ENCODE measurements around the gene PLD5.
"Not testable (repeated sequence)": the region's sequence is repeated elsewhere in the genome, so short reads cannot be mapped to it uniquely, and the experiment has no call there.

PLD5 gene

DNA sequence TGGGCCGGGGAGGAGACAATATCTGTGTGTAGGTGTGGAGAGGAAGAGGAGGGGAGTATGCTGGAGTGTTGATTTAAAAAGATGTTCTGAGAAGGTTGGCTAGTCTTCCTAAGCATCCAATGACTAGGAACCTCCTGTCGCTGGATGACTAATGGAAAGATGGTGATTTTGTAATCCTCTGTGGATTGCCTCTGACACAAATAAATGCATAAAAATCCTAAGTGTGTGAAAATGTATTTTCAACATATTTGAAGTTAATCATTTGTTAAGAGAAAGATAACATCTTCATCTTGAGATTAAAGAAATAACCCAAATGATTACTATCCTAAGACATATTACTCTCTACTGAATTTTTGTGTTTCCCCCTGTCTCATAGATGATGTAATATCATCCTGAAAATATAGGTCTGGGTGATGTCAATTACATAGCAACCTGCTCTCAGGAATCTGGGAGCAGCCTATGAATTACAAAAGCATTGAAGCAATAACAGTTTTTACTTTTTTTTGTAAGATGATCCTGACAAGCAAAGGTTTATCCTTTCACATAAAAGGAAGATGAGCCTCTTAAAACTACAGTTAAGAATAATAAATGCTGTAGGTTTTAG is 305.1 kb downstream of the PLD5 start:
- FAIRE-seq (no peak), DNase-seq (ENCODE audit: insufficient read length, low spot score) (no peak)

DNA sequence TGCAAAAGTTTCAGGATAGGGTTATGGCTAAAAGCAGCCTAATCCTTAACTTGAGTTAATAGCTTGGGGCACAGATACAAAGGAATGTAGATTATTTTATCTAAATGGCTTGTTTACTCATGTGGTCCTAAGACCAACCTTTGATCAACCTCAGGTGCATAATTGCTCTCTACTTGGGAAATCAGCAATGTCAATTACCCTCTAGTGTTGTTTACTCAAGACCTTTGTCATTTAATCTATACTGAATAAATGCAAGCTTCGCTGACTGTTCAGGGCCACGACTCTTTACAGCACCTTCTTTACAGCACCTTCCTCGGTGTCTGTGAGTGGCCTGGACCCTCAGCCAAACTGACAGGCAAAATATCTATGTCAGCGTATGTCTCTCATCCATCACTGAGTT is 308.1 kb downstream of the PLD5 start:
- no peak for FAIRE-seq

DNA sequence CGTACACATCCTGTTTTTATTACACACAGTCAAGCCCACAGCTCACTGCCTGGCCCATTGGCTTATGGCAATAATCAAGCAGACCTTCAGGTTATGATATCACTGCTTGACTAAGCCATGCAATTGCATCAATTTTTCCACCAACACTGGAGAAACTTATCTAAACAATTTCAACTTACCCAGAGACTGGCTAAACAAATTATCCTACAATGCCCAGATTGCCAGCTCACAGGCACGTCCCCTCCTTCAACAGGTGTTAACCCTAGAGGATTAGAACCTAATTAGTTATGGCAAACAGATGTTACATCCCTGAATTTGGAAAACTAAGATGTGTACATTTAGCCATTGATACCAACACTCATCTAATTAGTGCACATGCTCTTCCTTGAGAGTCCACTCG is 310.0 kb downstream of the PLD5 start:
- FAIRE-seq; DNase-seq (ENCODE audit: insufficient read length, low spot score): not testable (repeated sequence)

More for the DNA sequence above, 308.1 kb downstream of the PLD5 start:
- no peak for DNase-seq (ENCODE audit: insufficient read length, low spot score)

GRCh38 chr1:242212961-242213360 is 311.5 kb downstream of the PLD5 start:
- FAIRE-seq; DNase-seq (ENCODE audit: insufficient read length, low spot score): not testable (repeated sequence)

DNA sequence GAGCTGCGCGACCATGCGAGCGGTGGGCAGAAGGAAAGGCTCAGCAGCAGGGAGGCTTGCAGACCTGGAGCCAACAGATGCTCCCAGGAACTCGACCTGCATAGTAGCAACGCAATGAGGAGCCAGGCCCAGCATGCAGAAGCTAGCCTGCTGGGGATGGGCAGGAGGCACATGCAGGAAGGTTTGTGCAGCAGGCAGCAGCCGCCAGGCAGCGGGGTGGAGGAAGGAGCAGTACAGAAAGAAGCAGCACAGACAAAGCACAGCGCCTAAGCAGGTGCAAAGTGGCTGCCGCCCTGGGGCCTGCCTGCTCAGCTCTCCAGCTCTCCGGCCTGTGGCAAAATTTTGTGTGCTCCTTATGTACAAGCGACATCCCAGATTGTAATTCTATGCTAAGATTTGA is 312.1 kb downstream of the PLD5 start:
- FAIRE-seq (no peak), DNase-seq (ENCODE audit: insufficient read length, low spot score) (no peak)

GRCh38 chr1:242211254-242212022 is 313.1 kb downstream of the PLD5 start:
- DNase-seq (ENCODE audit: insufficient read length, low spot score): no peak
- no peak for FAIRE-seq

DNA sequence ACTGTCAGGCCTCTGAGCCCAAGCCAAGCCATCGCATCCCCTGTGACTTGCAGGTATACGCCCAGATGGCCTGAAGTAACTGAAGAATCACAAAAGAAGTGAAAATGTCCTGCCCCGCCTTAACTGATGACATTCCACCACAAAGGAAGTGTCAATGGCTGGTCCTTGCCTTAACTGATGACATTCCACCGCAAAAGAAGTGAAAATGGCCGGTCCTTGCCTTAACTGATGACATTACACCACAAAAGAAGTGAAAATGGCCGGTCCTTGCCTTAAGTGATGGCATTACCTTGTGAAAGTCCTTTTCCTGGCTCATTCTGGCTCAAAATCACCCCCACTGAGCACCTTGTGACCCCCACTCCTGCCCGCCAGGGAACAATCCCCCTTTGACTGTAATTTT is 314.2 kb downstream of the PLD5 start:
- not testable (repeated sequence) for FAIRE-seq; DNase-seq (ENCODE audit: insufficient read length, low spot score)

- no peak for DNase-seq (ENCODE audit: insufficient read length, low spot score)
- no peak for FAIRE-seq
These were observed 315.4 kb downstream of the PLD5 start for GRCh38 chr1:242209063-242209462.

DNA sequence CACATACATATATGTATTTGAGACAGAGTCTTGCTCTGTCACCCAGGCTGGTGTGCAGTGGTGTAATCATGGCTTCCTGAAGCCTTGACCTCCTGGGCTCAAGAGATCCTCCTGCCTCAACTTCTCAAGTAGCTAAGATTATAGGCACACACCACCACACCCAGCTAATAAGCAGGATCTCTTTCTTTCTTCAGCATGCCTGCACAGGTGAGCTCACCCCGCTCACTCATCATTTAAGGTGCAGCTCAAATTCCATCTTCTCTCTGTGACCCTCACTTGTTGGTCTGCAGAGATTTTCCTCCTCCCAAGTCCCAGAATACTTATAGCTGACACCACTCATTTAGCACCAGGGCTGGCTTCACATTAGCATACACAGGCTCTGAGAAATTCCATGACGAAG is 316.5 kb downstream of the PLD5 start:
- no peak for DNase-seq (ENCODE audit: insufficient read length, low spot score)
- no peak for FAIRE-seq

GRCh38 chr1:242206994-242207393 is 317.5 kb downstream of the PLD5 start:
- no peak for DNase-seq (ENCODE audit: insufficient read length, low spot score)
- FAIRE-seq: no peak

DNA sequence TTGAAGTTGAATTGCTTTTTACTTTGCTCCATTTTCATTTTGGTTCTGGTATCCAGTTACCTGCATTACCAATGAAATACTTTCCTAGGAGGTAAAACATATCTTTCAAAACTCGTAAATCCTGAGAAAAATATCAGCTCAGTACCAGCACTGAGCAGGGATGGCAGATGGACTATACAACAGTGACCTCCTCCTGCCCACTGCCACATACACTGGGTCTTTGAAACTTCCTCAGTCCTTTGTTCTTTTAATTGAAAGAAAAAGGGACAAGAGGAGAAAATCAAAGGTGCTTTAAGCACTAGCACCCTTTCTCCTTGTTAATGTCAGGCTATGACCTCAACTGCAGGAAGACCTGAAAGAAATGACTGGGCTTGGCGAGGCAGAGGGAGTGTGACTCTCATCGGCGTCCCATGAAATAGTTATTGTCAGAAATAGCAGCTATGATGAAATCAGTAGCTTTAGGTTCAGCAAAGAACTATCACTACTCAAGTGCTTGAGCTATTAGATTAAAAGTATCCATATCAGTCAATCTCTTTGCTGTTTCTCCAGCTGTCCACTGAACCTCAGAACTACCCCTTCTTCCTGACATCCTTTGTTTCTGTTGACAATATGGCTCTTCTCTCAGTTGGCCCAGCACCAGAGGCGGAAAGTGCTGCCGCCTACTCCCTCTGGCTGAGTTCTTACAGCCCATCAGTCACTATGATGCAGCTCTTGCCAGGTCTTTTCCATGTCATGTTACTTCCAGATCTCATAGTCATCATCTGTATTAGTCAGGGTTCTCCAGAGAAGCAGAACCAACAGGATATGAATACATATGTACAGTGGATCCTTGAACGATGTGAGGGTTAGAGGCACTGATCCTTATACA is 318.6 kb downstream of the PLD5 start:
- FAIRE-seq: no peak
- no peak for DNase-seq (ENCODE audit: insufficient read length, low spot score)

DNA sequence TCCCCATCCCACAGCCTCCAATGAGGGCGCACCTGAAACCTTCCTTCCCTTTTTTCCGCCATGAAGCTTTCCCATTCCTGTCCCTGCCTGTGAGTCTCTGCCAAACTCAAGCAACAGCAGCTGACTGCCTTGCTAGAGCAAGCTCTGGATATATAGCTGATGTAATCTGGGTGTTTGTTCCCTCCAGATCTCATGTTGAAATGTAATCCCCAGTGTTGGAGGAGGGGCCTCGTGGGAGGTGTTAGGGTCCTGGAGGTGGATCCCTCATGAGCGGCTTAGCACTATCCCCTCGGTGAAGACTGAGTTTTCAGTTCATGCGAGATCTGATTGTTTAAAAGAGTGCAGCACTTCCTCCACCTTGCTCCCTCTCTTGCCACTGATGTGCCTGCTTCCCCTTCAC is 321.2 kb downstream of the PLD5 start:
- FAIRE-seq (no peak), DNase-seq (ENCODE audit: insufficient read length, low spot score) (no peak)

GRCh38 chr1:242201090-242201489 is 323.4 kb downstream of the PLD5 start:
- FAIRE-seq: no peak
- DNase-seq (ENCODE audit: insufficient read length, low spot score): no peak

- no peak for FAIRE-seq
- no peak for DNase-seq (ENCODE audit: insufficient read length, low spot score)
These were observed 324.6 kb downstream of the PLD5 start for GRCh38 chr1:242199776-242200458.

DNA sequence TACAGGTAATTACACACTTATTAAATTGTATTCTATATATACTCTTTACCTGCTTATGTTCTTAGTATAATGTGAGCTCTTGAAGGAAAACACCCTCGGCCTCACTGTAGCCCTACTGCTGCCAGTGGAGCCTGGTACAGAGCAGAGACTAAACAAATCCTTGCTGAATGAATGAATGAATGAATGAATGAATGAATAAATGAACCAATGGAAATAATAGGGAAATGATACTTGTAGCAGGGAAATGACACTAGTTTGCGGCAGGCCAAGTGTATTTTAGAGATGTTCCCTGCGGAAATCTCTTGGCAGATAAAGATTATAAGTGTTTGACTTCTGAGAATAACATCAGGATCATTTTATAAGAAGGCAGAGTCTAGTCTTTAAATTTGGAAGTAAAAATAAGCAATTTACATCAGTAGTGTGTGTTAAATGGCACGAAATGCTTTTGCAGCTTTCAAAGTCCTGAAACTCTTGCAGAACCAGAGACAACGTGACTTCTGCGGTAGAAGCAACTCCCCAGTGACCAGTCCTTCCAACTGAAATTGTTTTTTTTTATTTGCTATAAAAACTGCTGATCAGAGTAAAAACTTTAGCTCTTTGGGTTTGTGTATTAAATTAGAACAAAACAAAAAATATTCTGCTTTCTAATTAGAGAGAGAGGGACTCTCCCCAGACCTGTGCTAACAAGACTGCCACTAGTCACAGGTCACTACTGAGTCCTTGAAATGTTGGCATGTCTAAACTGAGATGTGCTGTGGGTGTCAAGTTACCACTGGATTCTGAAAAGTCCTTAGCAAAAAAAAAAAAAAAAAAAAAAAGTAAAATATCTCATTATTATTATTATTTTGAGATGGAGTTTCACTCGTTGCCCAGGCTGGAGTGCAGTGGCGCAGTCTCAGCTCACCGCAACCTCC is 326.3 kb downstream of the PLD5 start:
- no peak for FAIRE-seq

GRCh38 chr1:242196914-242197313 is 327.6 kb downstream of the PLD5 start:
- DNase-seq (ENCODE audit: insufficient read length, low spot score) (no peak), FAIRE-seq (no peak)

More for the DNA sequence above, 326.3 kb downstream of the PLD5 start:
- no peak for DNase-seq (ENCODE audit: insufficient read length, low spot score)

DNA sequence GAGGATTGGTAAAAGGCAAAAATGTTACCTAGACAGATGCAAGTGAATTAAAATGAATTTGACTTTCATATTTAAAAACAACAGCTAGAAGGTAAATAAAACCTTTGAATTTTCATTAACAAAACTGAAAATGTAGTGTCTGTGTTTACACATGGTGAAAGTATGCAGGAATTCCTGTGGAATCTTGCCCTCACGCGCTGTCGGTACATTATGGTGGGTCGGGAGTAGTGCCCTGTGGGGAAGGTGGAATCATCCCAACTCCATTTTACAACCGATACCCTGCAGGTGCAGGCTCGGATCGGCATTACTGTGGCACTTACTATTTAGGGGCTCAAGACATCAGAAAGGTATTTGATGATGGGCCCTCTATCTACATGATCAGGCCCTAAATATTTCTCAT is 328.4 kb downstream of the PLD5 start:
- no peak for DNase-seq (ENCODE audit: insufficient read length, low spot score)
- no peak for FAIRE-seq

GRCh38 chr1:242189591-242189990 is 334.9 kb downstream of the PLD5 start:
- FAIRE-seq (no peak), DNase-seq (ENCODE audit: insufficient read length, low spot score) (no peak)

DNA sequence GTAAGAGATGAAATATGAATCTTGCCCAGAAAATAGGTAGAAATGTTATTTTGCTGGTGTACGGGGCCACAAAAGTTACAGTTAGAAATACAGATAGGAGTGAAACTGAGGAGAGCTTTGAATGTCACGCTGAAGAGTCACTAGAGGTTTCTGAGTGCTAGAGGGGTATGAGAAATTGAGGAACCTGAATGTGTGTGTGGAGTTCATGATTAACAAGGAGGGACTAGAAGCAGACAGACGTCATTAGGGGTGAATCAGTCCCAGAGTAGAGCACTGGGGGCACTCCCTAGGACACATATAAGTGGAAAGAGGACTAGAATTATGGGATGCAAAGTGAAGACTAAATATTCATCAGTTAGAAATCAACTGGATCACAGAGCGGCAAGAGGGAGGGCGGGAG is 336.7 kb downstream of the PLD5 start:
- DNase-seq (ENCODE audit: insufficient read length, low spot score) (no peak), FAIRE-seq (peak; percentile 63)

DNA sequence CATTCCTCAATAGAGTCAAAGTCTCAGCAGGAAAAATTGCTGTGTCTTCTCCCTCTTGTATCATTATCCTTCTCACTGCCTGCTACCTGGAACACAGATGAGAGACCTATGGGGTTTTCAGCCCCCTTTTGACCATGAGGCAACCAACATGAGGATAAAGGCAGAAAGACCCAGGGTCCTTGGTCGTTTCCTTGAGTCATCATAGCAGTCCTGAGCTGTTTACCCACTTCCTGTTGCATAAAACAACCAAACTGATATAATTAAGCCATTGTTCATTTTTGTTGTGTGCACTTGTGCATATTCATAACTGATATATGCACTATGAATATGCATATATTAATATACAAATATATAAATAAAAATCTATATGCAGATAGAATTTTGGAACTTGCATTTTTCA is 337.3 kb downstream of the PLD5 start:
- no peak for FAIRE-seq
- no peak for DNase-seq (ENCODE audit: insufficient read length, low spot score)

All from GM19239 (cell line).